HG03135 (cell line): ENCODE data around the gene AIFM3.

ENCODE experiments used
- ATAC-seq: cut with Tn5 transposase; IDR thresholded peaks from one replicate; pipeline ENCODE4 v1.9.1; 2021; ENCODE audit warnings: mild to moderate bottlenecking, moderate library complexity; ENCODE audit not compliant: unreplicated experiment

The AIFM3 gene

GRCh38 chr22:20989323-20990138, 22.5 kb downstream of the AIFM3 start:
- no peak for ATAC-seq

DNA sequence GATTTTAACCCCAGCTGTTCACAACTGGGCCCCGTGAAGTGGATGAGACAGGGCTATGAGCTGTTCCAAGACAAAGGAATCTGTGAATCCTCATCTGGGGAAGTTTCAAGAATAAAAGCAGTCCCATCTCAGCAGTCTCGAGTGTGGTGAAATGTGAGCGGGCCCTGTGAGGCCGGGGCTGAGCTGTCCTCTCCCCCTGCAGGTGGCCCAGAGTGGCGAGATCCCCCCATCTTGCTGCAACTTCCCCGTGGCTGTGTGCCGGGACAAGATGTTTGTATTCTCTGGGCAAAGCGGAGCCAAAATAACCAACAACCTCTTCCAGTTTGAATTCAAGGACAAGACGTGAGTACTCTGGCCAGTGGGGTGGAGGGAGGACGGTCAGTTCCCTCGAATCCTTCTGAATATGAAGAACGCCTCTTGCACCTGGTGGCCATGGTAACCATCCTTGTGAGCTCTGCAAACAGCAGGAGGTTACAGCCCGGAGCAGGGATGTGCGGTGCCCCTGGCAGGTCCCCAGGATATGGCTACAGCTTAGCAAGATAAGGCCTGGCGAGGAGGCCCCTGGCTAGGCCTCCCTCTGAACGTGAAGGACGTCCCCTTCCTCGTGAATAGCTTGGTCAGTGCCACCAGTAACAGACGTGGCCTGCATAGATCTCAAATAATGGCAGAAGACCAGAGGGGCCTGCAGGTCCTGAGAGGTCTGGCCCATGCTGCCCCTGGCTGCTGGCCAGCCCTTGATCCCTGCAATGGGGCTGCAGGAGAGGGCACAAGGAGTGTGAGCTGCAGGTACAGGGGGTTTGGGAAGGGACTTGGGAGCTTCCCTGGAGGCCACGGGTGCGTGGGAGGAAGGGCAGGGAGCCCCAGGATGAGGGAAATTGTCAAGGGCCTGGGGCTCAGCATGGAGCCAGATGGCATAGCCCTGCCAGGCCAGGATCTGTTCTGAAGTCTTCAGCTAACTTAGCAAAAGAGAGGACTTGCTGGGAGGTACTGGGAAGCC, 23.4 kb downstream of the AIFM3 start:
- ATAC-seq = no peak

DNA sequence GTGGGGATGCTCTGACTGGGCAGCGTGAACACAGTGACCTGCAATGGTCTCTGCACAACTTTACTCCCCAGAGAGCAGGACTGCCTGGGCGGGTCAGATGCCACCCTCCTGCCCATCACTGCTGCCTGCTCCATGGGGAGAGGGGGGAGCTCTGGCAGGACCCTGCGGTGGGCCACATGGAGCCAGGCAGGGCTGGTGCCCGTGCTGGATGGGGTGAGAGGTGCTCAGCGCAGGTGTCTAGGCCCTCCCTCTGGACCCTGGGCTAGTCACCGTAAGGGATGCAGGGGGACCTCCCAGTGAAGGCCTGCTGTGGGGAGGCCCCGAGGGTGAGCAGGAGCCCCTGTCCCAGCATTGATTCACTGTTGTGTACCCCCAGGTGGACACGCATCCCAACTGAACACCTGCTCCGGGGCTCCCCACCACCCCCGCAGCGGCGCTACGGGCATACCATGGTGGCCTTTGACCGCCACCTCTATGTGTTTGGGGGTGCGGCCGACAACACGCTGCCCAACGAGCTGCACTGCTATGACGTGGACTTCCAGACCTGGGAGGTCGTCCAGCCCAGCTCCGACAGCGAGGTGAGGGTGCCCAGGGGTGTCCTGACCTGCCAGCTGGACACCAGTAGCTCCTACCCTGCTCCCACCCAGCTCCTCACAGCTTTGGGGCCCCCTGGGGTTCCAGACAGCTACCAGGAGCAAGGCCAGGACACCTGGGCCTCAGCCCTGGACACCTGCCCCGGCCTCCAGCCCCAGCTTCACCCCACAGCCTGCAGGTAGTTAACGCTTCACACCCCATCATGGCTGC, 24.4 kb downstream of the AIFM3 start:
- no peak for ATAC-seq

DNA sequence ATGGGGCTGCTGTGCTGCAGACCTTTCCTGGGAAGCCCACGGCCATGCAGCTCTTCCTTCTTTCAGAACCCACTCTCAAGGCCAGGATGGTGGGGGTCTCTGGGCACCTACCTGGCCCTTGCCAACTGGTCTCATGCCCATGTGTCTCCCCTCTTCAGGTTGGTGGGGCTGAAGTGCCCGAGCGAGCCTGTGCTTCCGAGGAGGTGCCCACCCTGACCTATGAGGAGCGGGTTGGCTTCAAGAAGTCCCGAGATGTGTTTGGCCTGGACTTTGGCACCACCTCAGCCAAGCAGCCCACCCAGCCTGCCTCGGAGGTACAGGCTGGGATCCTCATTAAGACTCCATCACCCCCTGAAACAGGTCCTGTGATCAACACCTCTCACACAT, 25.0 kb downstream of the AIFM3 start:
- no peak for ATAC-seq

DNA sequence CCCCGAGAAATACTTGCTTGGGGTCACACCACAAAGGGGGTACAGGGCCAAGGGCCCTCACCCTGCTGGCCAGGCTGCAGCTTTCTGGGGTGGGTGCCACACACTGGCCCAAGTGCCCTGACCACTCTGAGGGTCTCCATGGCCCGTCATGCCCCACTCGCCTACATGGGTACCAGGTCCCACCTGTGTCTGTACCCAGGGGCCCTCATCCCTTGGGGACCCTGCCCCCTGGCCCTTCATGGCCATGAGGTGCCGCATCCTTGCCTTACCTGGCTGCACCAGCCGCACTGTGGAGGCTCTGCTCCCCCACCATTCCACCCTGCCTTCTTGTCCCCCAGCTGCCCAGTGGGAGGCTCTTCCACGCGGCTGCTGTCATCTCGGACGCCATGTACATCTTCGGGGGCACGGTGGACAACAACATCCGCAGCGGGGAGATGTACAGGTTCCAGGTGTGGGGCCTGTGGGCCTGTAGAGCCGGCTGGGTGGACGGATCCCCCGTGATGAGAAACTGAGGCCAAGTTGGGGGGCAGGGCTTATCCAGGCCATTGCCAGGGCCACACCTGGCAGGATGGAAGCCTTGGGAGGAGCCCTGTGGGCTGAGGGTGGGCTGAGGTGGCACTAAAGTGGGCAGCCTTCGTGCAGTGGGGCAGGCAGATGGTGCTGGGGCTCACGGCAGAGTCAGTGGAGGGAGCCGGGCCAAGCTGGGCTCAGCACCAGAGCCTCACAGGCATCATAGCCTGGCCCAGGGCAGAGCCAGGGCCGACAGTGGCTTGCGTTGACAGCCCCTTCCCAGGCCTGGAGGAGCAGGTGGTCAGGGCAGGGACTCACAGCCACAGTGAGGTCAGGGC, 25.6 kb downstream of the AIFM3 start:
- no peak for ATAC-seq

- ATAC-seq = no peak
Observed at GRCh38 chr22:20993304-20994127, 26.5 kb downstream of the AIFM3 start.

DNA sequence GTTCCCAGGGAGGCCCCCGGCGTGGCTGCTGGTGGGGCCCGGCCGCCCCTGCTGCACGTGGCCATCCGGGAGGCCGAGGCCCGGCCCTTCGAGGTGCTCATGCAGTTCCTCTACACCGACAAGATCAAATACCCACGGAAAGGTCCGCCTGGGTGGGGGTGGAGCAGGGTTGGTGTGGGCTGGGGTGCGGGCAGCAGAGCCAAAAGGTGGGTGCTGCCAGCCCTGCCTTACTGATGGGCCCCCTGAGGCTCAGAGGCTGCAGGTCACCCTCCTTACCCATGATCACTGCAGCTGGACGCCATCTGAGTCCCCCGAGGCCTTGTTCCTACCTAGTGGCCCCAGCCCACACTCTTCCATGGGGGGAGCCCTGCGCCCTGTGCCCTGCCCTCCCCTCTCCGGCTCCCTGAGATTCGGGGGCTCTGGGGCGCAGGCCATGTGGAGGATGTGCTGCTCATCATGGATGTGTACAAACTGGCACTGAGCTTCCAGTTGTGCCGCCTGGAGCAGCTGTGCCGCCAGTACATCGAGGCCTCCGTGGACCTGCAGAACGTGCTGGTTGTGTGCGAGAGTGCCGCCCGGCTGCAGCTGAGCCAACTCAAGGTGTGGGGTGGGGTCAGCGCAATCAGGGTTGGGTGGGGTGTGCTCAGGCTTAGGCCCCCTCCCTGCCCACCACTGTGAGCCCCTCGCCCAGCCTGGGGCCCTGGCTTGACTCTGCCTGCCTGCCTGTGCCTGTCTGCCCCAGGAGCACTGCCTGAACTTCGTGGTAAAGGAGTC, 27.3 kb downstream of the AIFM3 start:
- no peak for ATAC-seq

- no peak for ATAC-seq
Observed at GRCh38 chr22:20994902-20995241, 27.8 kb downstream of the AIFM3 start.

DNA sequence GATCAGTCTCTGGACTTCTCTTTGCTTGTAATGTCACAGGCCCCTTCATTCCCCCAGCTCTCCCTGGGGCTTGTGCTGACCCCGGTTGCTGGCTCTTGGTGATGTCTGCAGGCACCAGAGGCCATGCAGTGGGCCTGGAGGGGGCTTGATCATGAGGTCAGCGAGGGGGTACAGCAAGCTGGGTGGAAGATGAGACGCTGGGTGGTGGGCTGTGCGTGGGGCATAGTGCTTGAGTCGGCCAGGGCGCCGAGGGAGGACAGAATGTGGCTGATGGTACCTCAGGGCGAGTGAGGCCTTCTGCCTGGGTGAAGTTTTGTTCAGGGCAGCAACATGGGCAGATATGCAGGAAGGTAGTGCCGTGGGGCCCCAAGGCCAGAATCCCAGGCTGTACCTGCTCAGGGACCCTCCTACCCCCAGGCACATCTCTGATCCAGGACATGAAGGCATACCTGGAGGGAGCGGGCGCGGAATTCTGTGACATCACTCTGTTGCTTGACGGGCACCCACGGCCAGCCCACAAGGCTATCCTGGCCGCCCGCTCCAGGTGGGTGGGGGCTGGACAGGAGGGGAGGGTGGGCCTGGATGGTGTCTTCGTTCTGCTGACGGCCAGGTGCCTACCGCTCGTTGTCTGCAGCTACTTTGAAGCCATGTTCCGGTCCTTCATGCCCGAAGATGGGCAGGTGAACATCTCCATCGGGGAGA, 28.4 kb downstream of the AIFM3 start:
- no peak for ATAC-seq

- ATAC-seq = no peak
Observed at GRCh38 chr22:20996031-20996410, 29.0 kb downstream of the AIFM3 start.

- ATAC-seq = no peak
Observed at GRCh38 chr22:20996598-20997535, 29.8 kb downstream of the AIFM3 start.

DNA sequence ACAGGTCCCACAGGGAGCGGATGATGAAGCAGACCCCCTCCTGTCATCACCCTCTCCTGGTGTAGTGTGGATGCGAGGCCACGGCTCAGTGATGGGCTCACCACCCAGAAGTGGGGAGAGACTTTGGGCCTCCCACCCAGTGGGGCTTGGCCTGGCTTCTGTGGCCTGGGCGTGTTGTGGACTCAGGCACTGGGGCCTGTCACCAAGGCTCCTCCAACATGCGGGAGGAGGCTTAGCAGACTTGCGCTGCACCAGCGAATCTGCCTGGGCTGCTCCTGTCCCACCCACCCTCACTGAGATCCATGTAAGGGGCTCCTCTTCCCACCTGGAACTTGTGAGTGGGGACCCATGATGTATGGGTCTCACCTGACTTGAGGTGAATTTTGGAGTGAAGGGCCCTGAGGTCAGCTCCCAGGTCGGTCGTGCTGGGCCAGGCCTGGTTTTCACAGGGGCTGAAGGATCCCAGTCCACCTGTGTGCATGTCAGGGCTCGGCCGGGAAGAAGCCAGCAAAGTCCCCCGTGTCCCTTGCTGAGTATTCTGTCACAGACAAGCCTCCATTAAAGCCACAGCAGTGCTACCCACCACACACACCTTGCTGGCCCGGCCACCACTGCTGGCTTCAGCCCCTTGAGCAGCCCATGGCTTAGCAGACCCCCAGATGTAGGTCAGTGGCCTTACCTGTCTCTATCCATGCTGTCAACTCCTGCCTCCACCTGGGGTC, 30.6 kb downstream of the AIFM3 start:
- no peak for ATAC-seq

- no peak for ATAC-seq
Observed at GRCh38 chr22:20998411-20999336, 31.6 kb downstream of the AIFM3 start.

GRCh38 chr22:20999350-21000206, 32.5 kb downstream of the AIFM3 start:
- ATAC-seq = no peak
